HEK293 (cell line): ENCODE data around the gene F2RL3.

Source experiments
- CTCF ChIA-PET: fragments of 350-600 bp; formaldehyde crosslinking; extraction: SDS; loops from one replicate; lab custom pipeline; 2021; ENCODE audit warnings: antibody characterized with exemption; lab: Yijun Ruan, JAX
- POLR2A ChIA-PET: fragments of 300-600 bp; formaldehyde crosslinking; extraction: SDS; loops from one replicate; lab custom pipeline; 2020; ENCODE audit warnings: antibody characterized with exemption, inconsistent platforms; lab: Yijun Ruan, JAX
- H3K27ac ChIP-seq: fragments of 200-500 bp; sonication (Bioruptor generic); 2 replicates; pipeline ENCODE4 v1.5.1; 2014; ENCODE audit warnings: low read depth, low read length, control low read depth, inconsistent platforms; ENCODE audit errors: extremely low read depth
- H3K36me3 ChIP-seq, 2 experiments: fragments of 200-500 bp in 1 of 2; sonication (Bioruptor generic) in 1 of 2; 1 replicate in 1 of 2; 2 replicates in 1 of 2; pipeline ENCODE4 v1.5.1; 2014 to 2017; ENCODE audit warnings: inconsistent platforms in 2 of 2, low read length in 2 of 2; ENCODE audit not compliant: control insufficient read depth in 2 of 2, insufficient read depth in 1 of 2
- H3K4me1 ChIP-seq: fragments of 200-500 bp; sonication (Bioruptor generic); 2 replicates; pipeline ENCODE4 v1.5.1; 2014; ENCODE audit warnings: mild to moderate bottlenecking, low read length, inconsistent platforms; ENCODE audit not compliant: control insufficient read depth, insufficient read depth
- H3K4me3 ChIP-seq: 2 replicates; pipeline ENCODE4 v1.5.1; 2011; ENCODE audit warnings: low read depth, mild to moderate bottlenecking, control low read depth, low read length, moderate library complexity
- H3K9me3 ChIP-seq: fragments of 200-500 bp; sonication (Bioruptor generic); 2 replicates; pipeline ENCODE4 v1.5.1; 2014; ENCODE audit warnings: low read depth, low read length, inconsistent platforms; ENCODE audit not compliant: control insufficient read depth, insufficient read depth
- FEZF1 ChIP-seq: fragments of 450-650 bp; formaldehyde crosslinking; IDR thresholded peaks from 2 replicates; pipeline ENCODE4 v1.5.1; 2016; ENCODE audit warnings: missing biosample characterization, missing genetic modification characterization
- GLI4 ChIP-seq: fragments of 450-650 bp; formaldehyde crosslinking; IDR thresholded peaks from 2 replicates; pipeline ENCODE4 v1.5.1; 2016; ENCODE audit warnings: missing biosample characterization, missing genetic modification characterization
- KLF8 ChIP-seq: fragments of 450-650 bp; formaldehyde crosslinking; IDR thresholded peaks from 2 replicates; pipeline ENCODE4 v1.5.1; 2016; ENCODE audit warnings: missing biosample characterization, missing genetic modification characterization
- PATZ1 ChIP-seq: fragments of 450-650 bp; formaldehyde crosslinking; IDR thresholded peaks from 2 replicates; pipeline ENCODE4 v1.5.1; 2016; ENCODE audit warnings: missing biosample characterization, missing genetic modification characterization
- PRDM10 ChIP-seq: fragments of 450-650 bp; formaldehyde crosslinking; IDR thresholded peaks from 2 replicates; pipeline ENCODE4 v1.5.1; 2016; ENCODE audit warnings: missing biosample characterization, missing genetic modification characterization
- ZBTB10 ChIP-seq: fragments of 450-650 bp; formaldehyde crosslinking; IDR thresholded peaks from 2 replicates; pipeline ENCODE4 v1.5.1; 2016; ENCODE audit warnings: missing biosample characterization, missing genetic modification characterization
- ZBTB21 ChIP-seq: fragments of 450-650 bp; formaldehyde crosslinking; IDR thresholded peaks from 2 replicates; pipeline ENCODE4 v1.5.1; 2017; ENCODE audit warnings: missing biosample characterization, missing genetic modification characterization
- ZIC2 ChIP-seq: fragments of 450-650 bp; formaldehyde crosslinking; IDR thresholded peaks from 2 replicates; pipeline ENCODE4 v1.5.1; 2016; ENCODE audit warnings: missing biosample characterization, missing genetic modification characterization
- ZNF146 ChIP-seq: fragments of 450-650 bp; formaldehyde crosslinking; IDR thresholded peaks from 2 replicates; pipeline ENCODE4 v1.5.1; 2016; ENCODE audit warnings: missing biosample characterization, missing genetic modification characterization
- ZNF24 ChIP-seq: fragments of 450-650 bp; formaldehyde crosslinking; IDR thresholded peaks from 2 replicates; pipeline ENCODE4 v1.5.1; 2016; ENCODE audit warnings: missing biosample characterization, missing genetic modification characterization
- ZNF394 ChIP-seq: fragments of 450-650 bp; formaldehyde crosslinking; IDR thresholded peaks from 2 replicates; pipeline ENCODE4 v1.5.1; 2016; ENCODE audit warnings: missing biosample characterization, missing genetic modification characterization, mild to moderate bottlenecking, moderate library complexity, borderline replicate concordance
- ZNF548 ChIP-seq: fragments of 450-650 bp; formaldehyde crosslinking; IDR thresholded peaks from 2 replicates; pipeline ENCODE4 v1.5.1; 2016; ENCODE audit warnings: missing biosample characterization, missing genetic modification characterization
- ZNF677 ChIP-seq: fragments of 450-650 bp; IDR thresholded peaks from 2 replicates; pipeline ENCODE4 v1.5.0; 2018; ENCODE audit warnings: missing biosample characterization, mild to moderate bottlenecking, missing genetic modification characterization, moderate library complexity
- ZNF76 ChIP-seq: fragments of 450-650 bp; formaldehyde crosslinking; IDR thresholded peaks from 2 replicates; pipeline ENCODE4; 2016; ENCODE audit warnings: low read depth, missing biosample characterization, missing genetic modification characterization, borderline replicate concordance
- ZNF777 ChIP-seq: fragments of 450-650 bp; formaldehyde crosslinking; IDR thresholded peaks from 2 replicates; pipeline ENCODE4 v1.5.1; 2017; ENCODE audit warnings: missing biosample characterization, missing genetic modification characterization, borderline replicate concordance
- ZNF830 ChIP-seq: fragments of 450-650 bp; IDR thresholded peaks from 2 replicates; pipeline ENCODE4 v1.5.0; 2018; ENCODE audit warnings: missing biosample characterization, missing genetic modification characterization, low read depth, mild to moderate bottlenecking, moderate library complexity
- TF ChIP-seq, protein P1 (sequence below): fragments of 450-650 bp; formaldehyde crosslinking; IDR thresholded peaks from 2 replicates; pipeline ENCODE4 v1.5.1; 2016; ENCODE audit warnings: missing biosample characterization, missing genetic modification characterization, low read depth
- TF ChIP-seq, protein P2 (sequence below): fragments of 450-650 bp; formaldehyde crosslinking; IDR thresholded peaks from 2 replicates; pipeline ENCODE4 v1.5.1; 2016; ENCODE audit warnings: missing biosample characterization, missing genetic modification characterization
- TF ChIP-seq, protein P3 (sequence below): fragments of 450-650 bp; formaldehyde crosslinking; IDR thresholded peaks from 2 replicates; pipeline ENCODE4 v1.5.1; 2016; ENCODE audit warnings: missing biosample characterization, missing genetic modification characterization

The F2RL3 gene

DNA sequence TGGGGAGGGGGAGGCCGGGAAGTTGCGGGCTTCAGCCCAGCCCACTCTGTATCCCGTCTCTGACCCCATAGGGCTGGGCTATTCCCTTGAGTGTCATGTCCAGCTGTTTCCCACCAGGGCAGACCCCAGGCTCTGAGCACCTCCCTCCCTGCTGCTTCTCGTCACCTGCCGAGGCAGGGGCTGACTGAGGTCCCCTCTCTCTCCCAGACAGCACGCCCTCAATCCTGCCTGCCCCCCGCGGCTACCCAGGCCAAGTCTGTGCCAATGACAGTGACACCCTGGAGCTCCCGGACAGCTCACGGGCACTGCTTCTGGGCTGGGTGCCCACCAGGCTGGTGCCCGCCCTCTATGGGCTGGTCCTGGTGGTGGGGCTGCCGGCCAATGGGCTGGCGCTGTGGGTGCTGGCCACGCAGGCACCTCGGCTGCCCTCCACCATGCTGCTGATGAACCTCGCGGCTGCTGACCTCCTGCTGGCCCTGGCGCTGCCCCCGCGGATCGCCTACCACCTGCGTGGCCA lies 625 bp downstream of the F2RL3 start:
- no peak overlapping the region for H3K27ac ChIP-seq

DNA sequence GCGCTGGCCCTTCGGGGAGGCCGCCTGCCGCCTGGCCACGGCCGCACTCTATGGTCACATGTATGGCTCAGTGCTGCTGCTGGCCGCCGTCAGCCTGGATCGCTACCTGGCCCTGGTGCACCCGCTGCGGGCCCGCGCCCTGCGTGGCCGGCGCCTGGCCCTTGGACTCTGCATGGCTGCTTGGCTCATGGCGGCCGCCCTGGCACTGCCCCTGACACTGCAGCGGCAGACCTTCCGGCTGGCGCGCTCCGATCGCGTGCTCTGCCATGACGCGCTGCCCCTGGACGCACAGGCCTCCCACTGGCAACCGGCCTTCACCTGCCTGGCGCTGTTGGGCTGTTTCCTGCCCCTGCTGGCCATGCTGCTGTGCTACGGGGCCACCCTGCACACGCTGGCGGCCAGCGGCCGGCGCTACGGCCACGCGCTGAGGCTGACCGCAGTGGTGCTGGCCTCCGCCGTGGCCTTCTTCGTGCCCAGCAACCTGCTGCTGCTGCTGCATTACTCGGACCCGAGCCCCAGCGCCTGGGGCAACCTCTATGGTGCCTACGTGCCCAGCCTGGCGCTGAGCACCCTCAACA lies 1.2 kb downstream of the F2RL3 start:
- POLR2A ChIA-PET = no interaction called here
- H3K9me3 ChIP-seq = no peaks in the 10 kb centered on the region
- H3K4me1 ChIP-seq = no peaks in the 10 kb centered on the region
- no peaks in the 10 kb centered on the region for H3K36me3 ChIP-seq
- no peak overlapping the region for H3K4me3 ChIP-seq
- TF ChIP-seq PRDM10 (tag by site-specific recombination) = no peak
- no peak for TF ChIP-seq ZNF777
- TF ChIP-seq, protein P1, sequence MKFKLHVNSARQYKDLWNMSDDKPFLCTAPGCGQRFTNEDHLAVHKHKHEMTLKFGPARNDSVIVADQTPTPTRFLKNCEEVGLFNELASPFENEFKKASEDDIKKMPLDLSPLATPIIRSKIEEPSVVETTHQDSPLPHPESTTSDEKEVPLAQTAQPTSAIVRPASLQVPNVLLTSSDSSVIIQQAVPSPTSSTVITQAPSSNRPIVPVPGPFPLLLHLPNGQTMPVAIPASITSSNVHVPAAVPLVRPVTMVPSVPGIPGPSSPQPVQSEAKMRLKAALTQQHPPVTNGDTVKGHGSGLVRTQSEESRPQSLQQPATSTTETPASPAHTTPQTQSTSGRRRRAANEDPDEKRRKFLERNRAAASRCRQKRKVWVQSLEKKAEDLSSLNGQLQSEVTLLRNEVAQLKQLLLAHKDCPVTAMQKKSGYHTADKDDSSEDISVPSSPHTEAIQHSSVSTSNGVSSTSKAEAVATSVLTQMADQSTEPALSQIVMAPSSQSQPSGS (tag by site-specific recombination) = no peak
- no peak for TF ChIP-seq ZNF146
- no peak for TF ChIP-seq ZBTB21 (tag by site-specific recombination)
- no peak for TF ChIP-seq ZNF394 (tag by site-specific recombination)
- TF ChIP-seq PATZ1 = no peak
- TF ChIP-seq GLI4 (tag by site-specific recombination) = no peak
- no peak for TF ChIP-seq ZNF830
- no peak for TF ChIP-seq ZBTB10 (tag by site-specific recombination)
- TF ChIP-seq ZNF548 (tag by site-specific recombination) = no peak
- TF ChIP-seq, protein P2, sequence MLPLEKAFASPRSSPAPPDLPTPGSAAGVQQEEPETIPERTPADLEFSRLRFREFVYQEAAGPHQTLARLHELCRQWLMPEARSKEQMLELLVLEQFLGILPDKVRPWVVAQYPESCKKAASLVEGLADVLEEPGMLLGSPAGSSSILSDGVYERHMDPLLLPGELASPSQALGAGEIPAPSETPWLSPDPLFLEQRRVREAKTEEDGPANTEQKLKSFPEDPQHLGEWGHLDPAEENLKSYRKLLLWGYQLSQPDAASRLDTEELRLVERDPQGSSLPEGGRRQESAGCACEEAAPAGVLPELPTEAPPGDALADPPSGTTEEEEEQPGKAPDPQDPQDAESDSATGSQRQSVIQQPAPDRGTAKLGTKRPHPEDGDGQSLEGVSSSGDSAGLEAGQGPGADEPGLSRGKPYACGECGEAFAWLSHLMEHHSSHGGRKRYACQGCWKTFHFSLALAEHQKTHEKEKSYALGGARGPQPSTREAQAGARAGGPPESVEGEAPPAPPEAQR (tag by site-specific recombination) = no peak
- TF ChIP-seq, protein P3, sequence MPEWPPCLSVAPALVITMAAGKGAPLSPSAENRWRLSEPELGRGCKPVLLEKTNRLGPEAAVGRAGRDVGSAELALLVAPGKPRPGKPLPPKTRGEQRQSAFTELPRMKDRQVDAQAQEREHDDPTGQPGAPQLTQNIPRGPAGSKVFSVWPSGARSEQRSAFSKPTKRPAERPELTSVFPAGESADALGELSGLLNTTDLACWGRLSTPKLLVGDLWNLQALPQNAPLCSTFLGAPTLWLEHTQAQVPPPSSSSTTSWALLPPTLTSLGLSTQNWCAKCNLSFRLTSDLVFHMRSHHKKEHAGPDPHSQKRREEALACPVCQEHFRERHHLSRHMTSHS (tag by site-specific recombination) = no peak
- TF ChIP-seq ZNF677 = no peak
- no peak for TF ChIP-seq KLF8 (tag by site-specific recombination)
- no peak overlapping the region for H3K27ac ChIP-seq
- CTCF ChIA-PET = no interaction called here

More for the DNA sequence above, 625 bp downstream of the F2RL3 start:
- Histone ChIP-seq H3K4me3 (no peak overlapping the region), H3K4me1 (no peaks in the 10 kb centered on the region), H3K9me3 (no peaks in the 10 kb centered on the region), H3K36me3 (no peaks in the 10 kb centered on the region)
- ChIA-PET CTCF (interaction anchor here (0.6 kb wide), 1 partner anchor 100 kb away, joined by 3 read pairs; no protein-coding TSS in a partner anchor), POLR2A (no interaction called here)
- TF ChIP-seq ZIC2 (tag by site-specific recombination) (no peak), ZNF76 (tag by site-specific recombination) (no peak), ZNF24 (no peak), FEZF1 (tag by site-specific recombination) (no peak)
